Panc1 (cell line): ENCODE data around the gene KCNH1.

ENCODE experiments used
- CTCF ChIP-seq: fragments of 450-650 bp; IDR thresholded peaks from 2 replicates; pipeline ENCODE4 v1.5.1; 2017; ENCODE audit warnings: mild to moderate bottlenecking
- POLR2AphosphoS5 ChIP-seq: IDR thresholded peaks from 2 replicates; pipeline ENCODE4 v1.6.1; 2012; ENCODE audit warnings: mild to moderate bottlenecking, low read depth, low read length, moderate library complexity
- TCF7L2 ChIP-seq: IDR thresholded peaks from 2 replicates; pipeline ENCODE4 v1.6.1; 2011; ENCODE audit warnings: mild to moderate bottlenecking, low read depth, low read length, inconsistent platforms

GRCh38 chr1:210915890-210916507, 217.9 kb downstream of the KCNH1 start:
- TF ChIP-seq CTCF (no peak), TCF7L2 (no peak), POLR2AphosphoS5 (no peak)
